Measurements from ENCODE around the gene S100A12.

The S100A12 gene

GRCh38 chr1:153337980-153338853 is 37.2 kb downstream of the S100A12 start:
- no peak for DNase-seq (ENCODE audit: low read depth in 2 of 2, low spot score in 1 of 2)

GRCh38 chr1:153336650-153337049 is 38.8 kb downstream of the S100A12 start:
- DNase-seq (ENCODE audit: low read depth in 2 of 2, low spot score in 1 of 2): no peak

GRCh38 chr1:153333902-153334301 is 41.5 kb downstream of the S100A12 start:
- no peak for DNase-seq (ENCODE audit: low read depth in 2 of 2, low spot score in 1 of 2)

GRCh38 chr1:153324912-153325311 is 50.5 kb downstream of the S100A12 start:
- no peak for DNase-seq (ENCODE audit: low read depth in 2 of 2, low spot score in 1 of 2)
